ENCODE data around the gene PTGS1. TPM values are rescaled to one million over a fixed set of nuclear protein-coding genes. Genes with fewer than 3 reads are reported as not detected.

The PTGS1 gene
- total RNA-seq, 1 experiment from 2014 or later: 61.2 TPM

- POLR2A ChIA-PET: no interaction called here
- Histone ChIP-seq H3K36me3 (ENCODE audit: control insufficient read depth, insufficient read depth, low read length) (no peaks in the 10 kb centered on the region), H3K27me3 (ENCODE audit: control insufficient read depth, insufficient read depth, low read length) (no peaks in the 10 kb centered on the region), H3K4me3 (ENCODE audit: low read depth in 2 of 2, low read length in 2 of 2) (no peak overlapping the region), H3K9me3 (ENCODE audit: control insufficient read depth, insufficient read depth, low read depth, low read length) (no peaks in the 10 kb centered on the region), H3K27ac (ENCODE audit: low read length) (no peak overlapping the region), H3K4me1 (ENCODE audit: control insufficient read depth, insufficient read depth, low read length) (no peaks in the 10 kb centered on the region)
- BruUV-seq (replicated peaks): no TSS peak
- in situ Hi-C loops (cut with HindIII; ENCODE audit: low pct_unique_long_range_greater_than_20kb, low sequenced_read_pairs): no loop called here
- ATAC-seq: no peak
- intact Hi-C loops (cut with micrococcal nuclease; ENCODE audit: unreplicated experiment): no loop called here
- no peak for DNase-seq (ENCODE audit: low read depth, low spot score)
- TF ChIP-seq POLR2AphosphoS5 (IDR thresholded peaks at IDR 0.05; ENCODE audit: low read depth, low read length): no peak
- no peak for TF ChIP-seq REST (IDR thresholded peaks at IDR 0.05; ENCODE audit: insufficient read depth in 1 of 2, low read depth in 2 of 2, low read length in 1 of 2)
- no peak for TF ChIP-seq SIN3A (IDR thresholded peaks at IDR 0.05; ENCODE audit: borderline replicate concordance, insufficient read depth, low read depth, low read length)
- TF ChIP-seq CTCF (IDR thresholded peaks at IDR 0.05): no peak
- TF ChIP-seq TCF7L2 (IDR thresholded peaks at IDR 0.05; ENCODE audit: low read depth, low read length): no peak
- CTCF ChIA-PET: no interaction called here
Measured at GRCh38 chr9:122420315-122420714, 49.5 kb downstream of the PTGS1 start.

- Histone ChIP-seq H3K27me3 (ENCODE audit: control insufficient read depth, insufficient read depth, low read length) (no peaks in the 10 kb centered on the region), H3K4me1 (ENCODE audit: control insufficient read depth, insufficient read depth, low read length) (no peaks in the 10 kb centered on the region), H3K9me3 (ENCODE audit: control insufficient read depth, insufficient read depth, low read depth, low read length) (no peaks in the 10 kb centered on the region), H3K4me3 (ENCODE audit: low read depth in 2 of 2, low read length in 2 of 2) (no peak overlapping the region), H3K27ac (ENCODE audit: low read length) (no peak overlapping the region), H3K36me3 (ENCODE audit: control insufficient read depth, insufficient read depth, low read length) (no peaks in the 10 kb centered on the region)
- ChIA-PET CTCF (no interaction called here), POLR2A (no interaction called here)
- DNase-seq (ENCODE audit: low read depth, low spot score) (no peak), ATAC-seq (no peak)
- intact Hi-C loops (cut with micrococcal nuclease; ENCODE audit: unreplicated experiment) (no loop called here), in situ Hi-C loops (cut with HindIII; ENCODE audit: low pct_unique_long_range_greater_than_20kb, low sequenced_read_pairs) (no loop called here)
- no TSS peak for BruUV-seq (replicated peaks)
- TF ChIP-seq CTCF (IDR thresholded peaks at IDR 0.05) (no peak), TCF7L2 (IDR thresholded peaks at IDR 0.05; ENCODE audit: low read depth, low read length) (no peak), REST (IDR thresholded peaks at IDR 0.05; ENCODE audit: insufficient read depth in 1 of 2, low read depth in 2 of 2, low read length in 1 of 2) (no peak), POLR2AphosphoS5 (IDR thresholded peaks at IDR 0.05; ENCODE audit: low read depth, low read length) (no peak), SIN3A (IDR thresholded peaks at IDR 0.05; ENCODE audit: borderline replicate concordance, insufficient read depth, low read depth, low read length) (no peak)
Measured at GRCh38 chr9:122425087-122425486, 54.3 kb downstream of the PTGS1 start.
